Endodermal cell (in vitro differentiated cells): ENCODE results near the gene SMYD3. TPM values are rescaled to one million over a fixed set of nuclear protein-coding genes. Genes with fewer than 3 reads are reported as not detected.

ENCODE experiments used
- DNase-seq: peaks from one replicate; pipeline ENCODE4 v3.0.0-alpha.2; 2017
- H3K27ac ChIP-seq: 2 replicates; pipeline ENCODE4 v1.5.1; 2013; ENCODE audit warnings: mild to moderate bottlenecking, low read depth, low read length, moderate library complexity
- H3K27me3 ChIP-seq: 2 replicates; pipeline ENCODE4 v1.6.1; 2013; ENCODE audit warnings: mild to moderate bottlenecking, low read length, moderate library complexity; ENCODE audit not compliant: insufficient read depth, control insufficient read depth, poor library complexity, severe bottlenecking
- H3K36me3 ChIP-seq: 2 replicates; pipeline ENCODE4 v1.7.0; 2013; ENCODE audit warnings: mild to moderate bottlenecking, low read length, moderate library complexity; ENCODE audit not compliant: control insufficient read depth, insufficient read depth
- H3K4me1 ChIP-seq: one replicate; pipeline ENCODE4 v1.7.0; 2013; ENCODE audit warnings: low read length; ENCODE audit not compliant: control insufficient read depth, insufficient read depth
- H3K4me3 ChIP-seq: 2 replicates; pipeline ENCODE4 v1.5.1; 2013; ENCODE audit warnings: mild to moderate bottlenecking, low read length, moderate library complexity
- H3K9ac ChIP-seq: 2 replicates; pipeline ENCODE4 v1.6.1; 2013; ENCODE audit warnings: mild to moderate bottlenecking, low read length, moderate library complexity; ENCODE audit not compliant: poor library complexity, severe bottlenecking; ENCODE audit errors: extremely low read depth
- H3K9me3 ChIP-seq: 2 replicates; pipeline ENCODE4 v1.6.1; 2013; ENCODE audit warnings: mild to moderate bottlenecking, low read length, moderate library complexity; ENCODE audit not compliant: control insufficient read depth
- H3K27ac Mint-ChIP-seq: 2 replicates; pipeline ENCODE4 v1.8.0; 2020; ENCODE audit warnings: mixed read lengths
- H3K27me3 Mint-ChIP-seq: 2 replicates; pipeline ENCODE4 v1.8.0; 2021; ENCODE audit warnings: mild to moderate bottlenecking, mixed read lengths; ENCODE audit not compliant: insufficient read depth
- H3K36me3 Mint-ChIP-seq: 2 replicates; pipeline ENCODE4 v1.8.0; 2020; ENCODE audit warnings: low read depth, mixed read lengths
- H3K4me1 Mint-ChIP-seq: 2 replicates; pipeline ENCODE4 v1.8.0; 2020; ENCODE audit warnings: mixed read lengths
- H3K4me3 Mint-ChIP-seq: 2 replicates; pipeline ENCODE4 v1.8.0; 2020; ENCODE audit warnings: mild to moderate bottlenecking, moderate library complexity, mixed read lengths
- H3K9me3 Mint-ChIP-seq: 2 replicates; pipeline ENCODE4 v1.8.0; 2020; ENCODE audit warnings: mild to moderate bottlenecking, mixed read lengths
- WGBS, 2 experiments: methylation state at CpG; one replicate each; pipeline versions ENCODE4 v1.1.5 to v1.1.7; 2013; ENCODE audit warnings: missing lambda C conversion rate in 2 of 2, mixed read lengths in 1 of 2; ENCODE audit not compliant: insufficient coverage in 1 of 2, insufficient read length in 1 of 2; 5-methylcytosine and 5-hydroxymethylcytosine counted together
- total RNA-seq, 2 donors: library from RNA; stranded (reverse); fragmentation: NEBNext Ultra II Directional in 1 of 2; extraction: Animal tissue kit (Norgen Biotek cat#: 25700) in 1 of 2; gene quantifications; 2 replicates in 1 of 2; 3 replicates in 1 of 2; pipeline ENCODE4 v1.2.1, GENCODE V29; 2021
- TF ChIP-seq, protein P1 (sequence below): fragments of 200-600 bp; sonication (generic); conservative IDR thresholded peaks from 2 replicates; pipeline ENCODE4 v1.5.0; 2021; ENCODE audit warnings: antibody characterized with exemption, mild to moderate bottlenecking

Gene SMYD3
- total RNA-seq, 2 donors from 2014 or later, result 32.3 to 45.8 TPM

DNA sequence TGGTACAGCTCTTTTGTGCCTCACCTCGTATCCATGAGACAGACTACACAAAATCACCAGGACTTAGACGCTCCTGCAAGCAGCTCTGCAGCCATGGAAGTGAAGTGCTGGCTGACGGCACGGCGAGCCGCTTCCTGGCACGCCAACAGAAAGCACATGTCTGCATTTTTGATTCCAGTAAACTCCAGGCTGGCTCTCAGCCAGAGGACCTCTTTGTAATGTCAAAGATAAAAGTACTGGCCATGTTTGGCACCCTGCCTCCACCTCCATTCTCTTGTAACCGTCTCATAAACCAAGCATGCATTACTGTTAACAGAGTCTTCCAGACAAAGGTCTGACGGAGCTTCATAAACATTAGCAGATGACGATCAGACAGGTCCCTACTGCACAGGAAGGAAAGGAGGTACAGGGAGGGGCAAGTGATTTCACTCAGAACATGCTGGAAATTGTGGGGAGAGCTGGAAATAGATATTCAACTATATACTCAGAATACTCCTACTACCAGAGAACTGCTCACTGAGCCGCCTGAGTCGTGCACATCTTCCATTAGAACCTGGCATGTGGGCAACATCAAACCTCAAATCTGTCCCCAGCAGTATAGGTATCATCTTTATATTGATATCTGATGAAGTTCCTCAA is 632.0 kb downstream of the SMYD3 start:
- Mint-ChIP-seq H3K9me3 (peaks cover 3% of the 10 kb centered on the region), H3K36me3 (peaks cover 3% of the 10 kb centered on the region), H3K27ac (no peak overlapping the region), H3K27me3 (no peaks in the 10 kb centered on the region), H3K4me1 (peaks cover under 1% of the 10 kb centered on the region), H3K4me3 (no peak overlapping the region)
- Histone ChIP-seq H3K4me3 (no peak overlapping the region), H3K4me1 (no peaks in the 10 kb centered on the region), H3K27ac (peak overlapping the region; percentile 9), H3K9ac (no peak overlapping the region), H3K36me3 (no peaks in the 10 kb centered on the region), H3K27me3 (no peaks in the 10 kb centered on the region), H3K9me3 (peaks cover 15% of the 10 kb centered on the region)
- TF ChIP-seq, protein P1, sequence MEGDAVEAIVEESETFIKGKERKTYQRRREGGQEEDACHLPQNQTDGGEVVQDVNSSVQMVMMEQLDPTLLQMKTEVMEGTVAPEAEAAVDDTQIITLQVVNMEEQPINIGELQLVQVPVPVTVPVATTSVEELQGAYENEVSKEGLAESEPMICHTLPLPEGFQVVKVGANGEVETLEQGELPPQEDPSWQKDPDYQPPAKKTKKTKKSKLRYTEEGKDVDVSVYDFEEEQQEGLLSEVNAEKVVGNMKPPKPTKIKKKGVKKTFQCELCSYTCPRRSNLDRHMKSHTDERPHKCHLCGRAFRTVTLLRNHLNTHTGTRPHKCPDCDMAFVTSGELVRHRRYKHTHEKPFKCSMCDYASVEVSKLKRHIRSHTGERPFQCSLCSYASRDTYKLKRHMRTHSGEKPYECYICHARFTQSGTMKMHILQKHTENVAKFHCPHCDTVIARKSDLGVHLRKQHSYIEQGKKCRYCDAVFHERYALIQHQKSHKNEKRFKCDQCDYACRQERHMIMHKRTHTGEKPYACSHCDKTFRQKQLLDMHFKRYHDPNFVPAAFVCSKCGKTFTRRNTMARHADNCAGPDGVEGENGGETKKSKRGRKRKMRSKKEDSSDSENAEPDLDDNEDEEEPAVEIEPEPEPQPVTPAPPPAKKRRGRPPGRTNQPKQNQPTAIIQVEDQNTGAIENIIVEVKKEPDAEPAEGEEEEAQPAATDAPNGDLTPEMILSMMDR, result no peak
- 94 to 96% methylated on average over 7 to 12 of the region's 12 CpGs for WGBS, 2 experiments
- no peak for DNase-seq

DNA sequence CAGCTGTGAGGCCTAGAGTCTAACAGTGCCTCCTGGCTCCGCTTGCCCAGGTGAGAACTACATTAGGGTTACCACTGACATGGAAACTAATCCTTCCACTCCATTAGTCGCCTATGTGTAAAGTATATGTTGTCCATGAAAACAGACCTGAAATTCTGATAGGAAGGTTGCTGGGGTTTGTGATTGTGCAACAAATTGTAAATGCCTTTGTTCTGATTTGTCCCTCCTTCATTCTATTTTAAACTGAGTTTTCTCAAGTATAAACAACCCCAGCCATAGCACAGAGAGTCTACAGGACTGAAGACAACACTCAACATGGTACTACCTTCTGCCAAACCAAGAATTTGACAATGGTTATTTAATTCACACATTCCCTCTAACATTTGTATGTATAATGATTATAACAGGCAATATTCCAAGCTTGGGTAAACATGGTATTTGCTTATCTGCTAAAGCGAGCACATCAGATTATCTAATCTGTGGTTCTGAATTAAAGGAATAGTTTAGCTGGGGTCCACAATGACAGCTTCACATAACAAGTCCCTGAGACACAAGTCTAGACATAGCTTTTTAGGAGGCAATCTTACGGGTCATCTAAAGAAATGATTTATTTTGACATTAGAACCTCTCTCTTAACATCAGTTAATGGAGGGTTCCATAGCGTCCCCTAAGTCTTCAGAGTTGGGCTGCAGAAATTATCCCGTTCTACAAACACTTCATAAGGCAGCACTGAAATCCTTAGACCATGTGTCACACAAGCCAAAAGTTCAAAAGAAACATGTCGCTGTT is 633.0 kb downstream of the SMYD3 start:
- no peaks in the 10 kb centered on the region for H3K27me3 ChIP-seq
- H3K9ac ChIP-seq, result no peak overlapping the region
- no peaks in the 10 kb centered on the region for H3K36me3 ChIP-seq
- no peak overlapping the region for H3K27ac ChIP-seq
- H3K4me1 ChIP-seq, result no peaks in the 10 kb centered on the region
- no peak overlapping the region for H3K27ac Mint-ChIP-seq
- no peak for DNase-seq
- no peaks in the 10 kb centered on the region for H3K27me3 Mint-ChIP-seq
- no peak overlapping the region for H3K4me3 ChIP-seq
- WGBS, 2 experiments, result 94 to 95% methylated on average over 6 to 7 of the region's 7 CpGs
- TF ChIP-seq, protein P1, result no peak
- H3K9me3 ChIP-seq, result peaks cover 15% of the 10 kb centered on the region
- H3K4me1 Mint-ChIP-seq, result peaks cover 7% of the 10 kb centered on the region
- H3K4me3 Mint-ChIP-seq, result no peak overlapping the region
- peaks cover 3% of the 10 kb centered on the region for H3K36me3 Mint-ChIP-seq
- H3K9me3 Mint-ChIP-seq, result peaks cover 3% of the 10 kb centered on the region

DNA sequence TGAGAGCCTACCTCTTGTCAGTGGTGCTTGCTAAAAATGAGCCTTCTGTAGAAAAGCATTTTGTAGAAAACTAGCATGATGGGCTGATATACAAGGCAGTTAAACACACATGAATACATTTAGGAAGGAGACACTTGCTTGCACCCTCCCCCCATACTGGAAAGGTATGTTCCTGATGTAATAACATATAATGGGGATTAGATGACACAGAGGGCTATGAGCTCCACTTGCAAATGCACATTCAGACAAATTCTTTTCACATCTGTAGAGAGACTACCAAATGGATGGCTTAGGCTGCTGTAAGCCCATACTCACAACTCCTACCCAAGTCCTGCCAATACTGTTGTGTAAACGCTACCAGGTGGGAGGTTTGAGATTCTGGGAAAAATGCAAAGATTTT is 634.0 kb downstream of the SMYD3 start:
- H3K27ac Mint-ChIP-seq, result no peak overlapping the region
- H3K9ac ChIP-seq, result no peak overlapping the region
- 100% methylated on average over 1 of the region's 1 CpG; no CpG with 5 or more reads in 1 of the 2 experiments for WGBS, 2 experiments

More for the DNA sequence above, 634.0 kb downstream of the SMYD3 start:
- peaks cover 7% of the 10 kb centered on the region for H3K4me1 Mint-ChIP-seq
- Histone ChIP-seq H3K36me3 (no peaks in the 10 kb centered on the region), H3K27ac (no peak overlapping the region), H3K27me3 (no peaks in the 10 kb centered on the region), H3K9me3 (peaks cover 15% of the 10 kb centered on the region), H3K4me3 (no peak overlapping the region), H3K4me1 (no peaks in the 10 kb centered on the region)
- H3K27me3 Mint-ChIP-seq, result no peaks in the 10 kb centered on the region
- H3K4me3 Mint-ChIP-seq, result no peak overlapping the region
- no peak for DNase-seq
- peaks cover 3% of the 10 kb centered on the region for H3K9me3 Mint-ChIP-seq
- H3K36me3 Mint-ChIP-seq, result peaks cover 3% of the 10 kb centered on the region
- TF ChIP-seq, protein P1, result no peak
